SK-N-SH (cell line): ENCODE data around the gene RXFP3. TPM values are rescaled to one million over a fixed set of nuclear protein-coding genes. Genes with fewer than 3 reads are reported as not detected.

ENCODE experiments used
- CTCF ChIA-PET: fragments of 300-600, 350-600 bp; formaldehyde crosslinking; extraction: SDS; loops from one replicate; lab custom pipeline; 2021; lab: Yijun Ruan, JAX
- POLR2A ChIA-PET: fragments of 350-600 bp; sonication (Branson Sonifier 250); formaldehyde crosslinking; extraction: SDS; loops from one replicate; lab custom pipeline; 2020; ENCODE audit warnings: antibody characterized with exemption, inconsistent platforms; lab: Yijun Ruan, JAX
- DNase-seq: peaks from one replicate; pipeline ENCODE4 v3.0.0; 2012
- H2AFZ ChIP-seq: fragments of 200-600 bp; sonication (generic); 2 replicates; pipeline ENCODE4 v1.8.1; 2016; ENCODE audit warnings: antibody characterized with exemption, mild to moderate bottlenecking, low read depth
- H3F3A ChIP-seq: fragments of 200-600 bp; sonication (generic); replicated peaks from 2 replicates; pipeline ENCODE3; 2016; ENCODE audit warnings: antibody characterized with exemption, mild to moderate bottlenecking; ENCODE audit not compliant: insufficient read depth
- H3K27ac ChIP-seq, 2 experiments: fragments of 200-500 bp in 1 of 2; fragments of 200-600 bp in 1 of 2; sonication (Bioruptor generic) in 1 of 2; sonication (generic), shearing (Covaris generic) in 1 of 2; 2 replicates each; pipeline versions ENCODE4 v1.5.1 to v1.6.1; 2014 to 2016; ENCODE audit warnings: low read depth in 2 of 2, inconsistent platforms in 1 of 2, low read length in 1 of 2, mild to moderate bottlenecking in 1 of 2, mixed read lengths in 1 of 2
- H3K27me3 ChIP-seq: fragments of 200-600 bp; sonication (generic), shearing (Covaris generic); 2 replicates; pipeline ENCODE4 v1.6.1; 2016; ENCODE audit warnings: mixed run types; ENCODE audit not compliant: insufficient read depth
- H3K36me3 ChIP-seq, 2 experiments: fragments of 200-500 bp in 1 of 2; fragments of 200-600 bp in 1 of 2; sonication (Bioruptor generic) in 1 of 2; sonication (generic) in 1 of 2; replicated peaks in 1 of 2; 2 replicates each; pipeline versions ENCODE3 to v1.5.1; 2014 to 2016; ENCODE audit warnings: low read length in 1 of 2, mild to moderate bottlenecking in 1 of 2; ENCODE audit not compliant: insufficient read depth in 2 of 2, control insufficient read depth in 1 of 2
- H3K4me1 ChIP-seq, 2 experiments: fragments of 200-500 bp in 1 of 2; fragments of 200-600 bp in 1 of 2; sonication (Bioruptor generic) in 1 of 2; sonication (generic), shearing (Covaris generic) in 1 of 2; 2 replicates each; pipeline versions ENCODE4 v1.5.1 to v1.6.1; 2014 to 2016; ENCODE audit warnings: low read depth in 1 of 2, low read length in 1 of 2, mixed run types in 1 of 2; ENCODE audit not compliant: insufficient read depth in 2 of 2, control insufficient read depth in 1 of 2
- H3K4me2 ChIP-seq: fragments of 200-600 bp; sonication (generic), shearing (Covaris generic); 2 replicates; pipeline ENCODE4 v1.6.1; 2017; ENCODE audit warnings: mixed run types
- H3K4me3 ChIP-seq, 2 experiments: fragments of 200-500 bp in 1 of 2; fragments of 200-600 bp in 1 of 2; sonication (Bioruptor generic) in 1 of 2; sonication (generic), shearing (Covaris generic) in 1 of 2; 2 replicates each; pipeline versions ENCODE4 v1.5.1 to v1.8.1; 2014 to 2016; ENCODE audit warnings: low read depth in 2 of 2, inconsistent platforms in 1 of 2, low read length in 1 of 2, mild to moderate bottlenecking in 1 of 2, mixed read lengths in 1 of 2, moderate library complexity in 1 of 2
- H3K79me2 ChIP-seq: fragments of 200-600 bp; sonication (generic); 2 replicates; pipeline ENCODE4 v1.8.1; 2017; ENCODE audit warnings: mild to moderate bottlenecking; ENCODE audit not compliant: insufficient read depth
- H3K9ac ChIP-seq: fragments of 200-600 bp; sonication (generic); 2 replicates; pipeline ENCODE4 v1.6.1; 2017; ENCODE audit warnings: mixed run types
- H3K9me2 ChIP-seq: fragments of 200-600 bp; sonication (generic); 2 replicates; pipeline ENCODE4 v1.6.1; 2017; ENCODE audit warnings: mixed run types
- H3K9me3 ChIP-seq: fragments of 200-600 bp; sonication (generic); 2 replicates; pipeline ENCODE4 v1.6.1; 2017; ENCODE audit warnings: mixed run types, mild to moderate bottlenecking, moderate library complexity
- H4K20me1 ChIP-seq: fragments of 200-600 bp; sonication (generic); 2 replicates; pipeline ENCODE4 v1.6.1; 2017; ENCODE audit warnings: mild to moderate bottlenecking, mixed run types; ENCODE audit not compliant: insufficient read depth
- CTCF ChIP-seq: fragments of 200-600 bp; sonication (generic); IDR thresholded peaks from 2 replicates; pipeline ENCODE4 v1.6.1; 2017; ENCODE audit warnings: antibody characterized with exemption, mild to moderate bottlenecking, moderate library complexity
- ELF1 ChIP-seq: IDR thresholded peaks from 2 replicates; pipeline ENCODE4 v1.4.0; 2012
- EP300 ChIP-seq, 2 experiments: IDR thresholded peaks; 2 replicates each; pipeline versions ENCODE4 v1.4.0 to v1.6.1; 2012; ENCODE audit warnings: borderline replicate concordance in 1 of 2, low read depth in 1 of 2, low read length in 1 of 2
- FOXM1 ChIP-seq: IDR thresholded peaks from 2 replicates; pipeline ENCODE4 v1.4.0; 2012; ENCODE audit warnings: low read depth, mild to moderate bottlenecking
- GATA2 ChIP-seq: sonication (generic); formaldehyde crosslinking; IDR thresholded peaks from 2 replicates; pipeline ENCODE4 v1.5.0; 2020; ENCODE audit warnings: mild to moderate bottlenecking, missing genetic modification reagents
- MEF2A ChIP-seq: IDR thresholded peaks from 2 replicates; pipeline ENCODE4 v1.4.0; 2012; ENCODE audit warnings: low read depth, borderline replicate concordance
- NRF1 ChIP-seq: IDR thresholded peaks from 2 replicates; pipeline ENCODE4 v1.6.1; 2012; ENCODE audit warnings: low read depth, mild to moderate bottlenecking, low read length
- POLR2AphosphoS5 ChIP-seq: IDR thresholded peaks from 2 replicates; pipeline ENCODE4 v1.6.1; 2012; ENCODE audit warnings: low read depth, low read length
- RAD21 ChIP-seq: IDR thresholded peaks from 2 replicates; pipeline ENCODE4 v1.6.1; 2012; ENCODE audit warnings: mild to moderate bottlenecking, low read length
- RXRA ChIP-seq: IDR thresholded peaks from 2 replicates; pipeline ENCODE4 v1.4.0; 2012; ENCODE audit warnings: low read depth, mild to moderate bottlenecking, borderline replicate concordance
- SIN3A ChIP-seq: IDR thresholded peaks from 2 replicates; pipeline ENCODE4 v1.6.1; 2012; ENCODE audit warnings: low read depth, mild to moderate bottlenecking, low read length, moderate library complexity, borderline replicate concordance
- SMC3 ChIP-seq: IDR thresholded peaks from 2 replicates; pipeline ENCODE4 v1.6.1; 2012; ENCODE audit warnings: low read depth, low read length, improper control_type of control experiment
- TCF12 ChIP-seq: IDR thresholded peaks from 2 replicates; pipeline ENCODE4 v1.4.0; 2012
- USF1 ChIP-seq: IDR thresholded peaks from 2 replicates; pipeline ENCODE4 v1.4.0; 2012; ENCODE audit warnings: low read depth, borderline replicate concordance
- YY1 ChIP-seq: IDR thresholded peaks from 2 replicates; pipeline ENCODE4 v1.4.0; 2012; ENCODE audit warnings: low read depth, mild to moderate bottlenecking
- ZBTB33 ChIP-seq: IDR thresholded peaks from 2 replicates; pipeline ENCODE4 v1.4.0; 2012; ENCODE audit warnings: low read depth, borderline replicate concordance
- WGBS: methylation state at CpG from one replicate; pipeline ENCODE4 v1.1.6; 2017; ENCODE audit warnings: low lambda C conversion rate; 5-methylcytosine and 5-hydroxymethylcytosine counted together
- polyA plus RNA-seq, 3 experiments: library from polyadenylated mRNA; depleted of rRNA; stranded (reverse); fragments of >200 nt; gene quantifications; 2 replicates each; pipeline ENCODE4 v1.2.3, GENCODE V29; 2012

RXFP3 gene
- polyA plus RNA-seq, 1 of the 3 experiments (the other 2 are of a cell fraction), result not detected

- H3K27ac ChIP-seq, result no peak overlapping the region
- CTCF ChIA-PET, result no interaction called here
- 83% methylated on average over 2 of the region's 15 CpGs for WGBS
- H3K4me2 ChIP-seq, result no peak overlapping the region
- POLR2A ChIA-PET, result interaction anchor here (0.6 kb wide), 1 partner anchor 61 kb away, joined by 3 read pairs; no protein-coding TSS in a partner anchor
- TF ChIP-seq TCF12 (no peak), MEF2A (no peak), RAD21 (no peak), SMC3 (no peak), POLR2AphosphoS5 (no peak), USF1 (no peak), GATA2 (CRISPR knock-in tag) (no peak), FOXM1 (no peak)
- TF ChIP-seq, all 33 proteins: peak for 0
- peaks cover 11% of the 10 kb centered on the region for H3F3A ChIP-seq
- no peaks in the 10 kb centered on the region for H3K9me3 ChIP-seq
- no peaks in the 10 kb centered on the region for H4K20me1 ChIP-seq
- H3K4me1 ChIP-seq, result no peaks in the 10 kb centered on the region
- no peak overlapping the region for H2AFZ ChIP-seq
- peaks cover 17 to 18% of the 10 kb centered on the region in 2 experiments for H3K36me3 ChIP-seq
- no peaks in the 10 kb centered on the region for H3K9me2 ChIP-seq
- DNase-seq, result no peak
- no peaks in the 10 kb centered on the region for H3K27me3 ChIP-seq
- no peak overlapping the region for H3K9ac ChIP-seq
- no peak overlapping the region for H3K4me3 ChIP-seq
- no peaks in the 10 kb centered on the region for H3K79me2 ChIP-seq
Measured at GRCh38 chr5:33984178-33984577, 48.0 kb downstream of the RXFP3 start.

GRCh38 chr5:33984671-33985124 is 48.5 kb downstream of the RXFP3 start, which contains the start of gene SLC45A2:
Gene SLC45A2 (minus strand): TSS chr5:33984693. CDS start chr5:33984583, 110 bp downstream.
- POLR2A ChIA-PET, result no interaction called here
- no peaks in the 10 kb centered on the region for H3K79me2 ChIP-seq
- peaks cover 18 to 19% of the 10 kb centered on the region in 2 experiments for H3K36me3 ChIP-seq
- H4K20me1 ChIP-seq, result no peaks in the 10 kb centered on the region
- no peak within 1 kb of the TSS for H2AFZ ChIP-seq
- no peaks in the 10 kb centered on the region for H3K4me1 ChIP-seq
- no peak within 1 kb of the TSS for H3K9ac ChIP-seq
- 76% methylated on average over 7 of the region's 7 CpGs for WGBS
- H3K4me2 ChIP-seq, result no peak within 1 kb of the TSS
- H3K27ac ChIP-seq, result no peak within 1 kb of the TSS
- H3K9me2 ChIP-seq, result no peaks in the 10 kb centered on the region
- H3K4me3 ChIP-seq, result no peak within 1 kb of the TSS
- H3K27me3 ChIP-seq, result no peaks in the 10 kb centered on the region
- no peak for TF ChIP-seq SIN3A
- TF ChIP-seq CTCF, result no peak
- no peak for TF ChIP-seq TCF12
- TF ChIP-seq RXRA, result no peak
- TF ChIP-seq SMC3, result no peak
- no peak for TF ChIP-seq EP300 (IDR thresholded peaks at IDR 0.05; ENCODE audit: borderline replicate concordance in 1 of 2, low read depth in 1 of 2, low read length in 1 of 2)
- no peak for TF ChIP-seq RAD21
- no peak for TF ChIP-seq FOXM1
- no peak for TF ChIP-seq MEF2A
- TF ChIP-seq ZBTB33, result no peak
- no peak for TF ChIP-seq USF1
- TF ChIP-seq NRF1, result no peak
- TF ChIP-seq YY1, result no peak
- TF ChIP-seq ELF1, result no peak
- DNase-seq, result no peak
- no peaks in the 10 kb centered on the region for H3K9me3 ChIP-seq
- H3F3A ChIP-seq, result peaks cover 11% of the 10 kb centered on the region
- CTCF ChIA-PET, result no interaction called here
